Measurements from ENCODE around the gene SLC26A1. TPM values are rescaled to one million over a fixed set of nuclear protein-coding genes. Genes with fewer than 3 reads are reported as not detected.

Gene SLC26A1
- total RNA-seq, 4 donors from 2014 or later: 0.15 to 0.33 (median 0.24) TPM

- Histone ChIP-seq H3K27ac (no peak overlapping the region), H3K4me1 (no peaks in the 10 kb centered on the region), H3K36me3 (peaks cover 16 to 17% of the 10 kb centered on the region in 2 donors), H3K4me3 (replicated peaks in 1 of 3) (no peak overlapping the region), H3K27me3 (no peaks in the 10 kb centered on the region), H3K9me3 (no peaks in the 10 kb centered on the region)
- 92 to 97% methylated on average over 4 to 16 of the region's 20 CpGs for WGBS, 2 donors
- intact Hi-C loops (cut with DNase I): no loop called here
- no peak for TF ChIP-seq CTCF (IDR thresholded peaks at IDR 0.05)
- no peak for TF ChIP-seq POLR2A (IDR thresholded peaks at IDR 0.05)
- no peak for DNase-seq
These were observed 30.0 kb upstream of the SLC26A1 start for GRCh38 chr4:1023075-1023640.

- H3K4me3 ChIP-seq (replicated peaks in 1 of 3): no peak overlapping the region
- H3K9me3 ChIP-seq: no peaks in the 10 kb centered on the region
- no peak for DNase-seq
- intact Hi-C loops (cut with DNase I): no loop called here
- no peaks in the 10 kb centered on the region for H3K27me3 ChIP-seq
- H3K4me1 ChIP-seq: peaks cover 2 to 3% of the 10 kb centered on the region in 2 donors
- no peak overlapping the region for H3K27ac ChIP-seq
- WGBS, 2 donors: 89 to 97% methylated on average over 10 to 19 of the region's 19 CpGs
- peaks cover 16 to 17% of the 10 kb centered on the region in 2 donors for H3K36me3 ChIP-seq
- TF ChIP-seq POLR2A (IDR thresholded peaks at IDR 0.05): no peak
- TF ChIP-seq CTCF (IDR thresholded peaks at IDR 0.05): no peak
These were observed 29.5 kb upstream of the SLC26A1 start for GRCh38 chr4:1022739-1023066.

- Histone ChIP-seq H3K9me3 (no peaks in the 10 kb centered on the region), H3K27me3 (no peaks in the 10 kb centered on the region), H3K4me1 (peaks cover 3 to 6% of the 10 kb centered on the region in 2 donors), H3K27ac (no peak overlapping the region), H3K36me3 (peaks cover 16 to 17% of the 10 kb centered on the region in 2 donors), H3K4me3 (replicated peaks in 1 of 3) (no peak overlapping the region)
- DNase-seq: no peak
- no peak for TF ChIP-seq POLR2A (IDR thresholded peaks at IDR 0.05)
- TF ChIP-seq CTCF (IDR thresholded peaks at IDR 0.05): no peak
- intact Hi-C loops (cut with DNase I): no loop called here
- WGBS, 2 donors: 93 to 96% methylated on average over 5 to 31 of the region's 46 CpGs
These were observed 29.0 kb upstream of the SLC26A1 start for GRCh38 chr4:1022051-1022738.

GRCh38 chr4:1021386-1022050 lies 28.3 kb upstream of the SLC26A1 start:
- WGBS, 2 donors: 78 to 94% methylated on average over 11 to 13 of the region's 19 CpGs
- no peaks in the 10 kb centered on the region for H3K9me3 ChIP-seq
- TF ChIP-seq CTCF (IDR thresholded peaks at IDR 0.05) (no peak), POLR2A (IDR thresholded peaks at IDR 0.05) (no peak)
- peaks cover 3 to 6% of the 10 kb centered on the region in 2 donors for H3K4me1 ChIP-seq
- H3K27ac ChIP-seq: no peak overlapping the region
- H3K4me3 ChIP-seq (replicated peaks in 1 of 3): no peak overlapping the region
- peaks cover 16 to 17% of the 10 kb centered on the region in 2 donors for H3K36me3 ChIP-seq
- intact Hi-C loops (cut with DNase I): no loop called here
- no peaks in the 10 kb centered on the region for H3K27me3 ChIP-seq
- DNase-seq: no peak
